Naive B cell (primary cell): ENCODE data around the gene RPH3AL. TPM values are rescaled to one million over a fixed set of nuclear protein-coding genes. Genes with fewer than 3 reads are reported as not detected.

Source experiments
- ATAC-seq, 2 donors: fragments of 150-1000 bp; cut with Tn5 transposase; 2 replicates each; pipeline ENCODE4 v1.10.0; 2021; ENCODE audit warnings: low read depth in 2 of 2, mild to moderate bottlenecking in 2 of 2, moderate library complexity in 2 of 2
- DNase-seq: peaks from one replicate; pipeline ENCODE4 v3.0.0; 2022
- H3K27ac Mint-ChIP-seq, 6 donors: one replicate each; pipeline ENCODE4 v1.8.0; 2020 to 2022; ENCODE audit warnings: mild to moderate bottlenecking in 6 of 6, mixed read lengths in 6 of 6, moderate library complexity in 5 of 6, inconsistent platforms in 2 of 6
- H3K27me3 Mint-ChIP-seq, 3 donors: one replicate each; pipeline ENCODE4 v1.8.0; 2021 to 2022; ENCODE audit warnings: mixed read lengths in 3 of 3, mild to moderate bottlenecking in 1 of 3
- H3K36me3 Mint-ChIP-seq, 2 donors: one replicate each; pipeline ENCODE4 v1.8.0; 2020 to 2022; ENCODE audit warnings: mixed read lengths in 2 of 2, inconsistent platforms in 1 of 2, mild to moderate bottlenecking in 1 of 2
- H3K4me1 Mint-ChIP-seq, 3 donors: one replicate each; pipeline ENCODE4 v1.8.0; 2020 to 2022; ENCODE audit warnings: mixed read lengths in 3 of 3, inconsistent platforms in 1 of 3, mild to moderate bottlenecking in 1 of 3, moderate library complexity in 1 of 3
- H3K4me3 Mint-ChIP-seq, 8 donors: one replicate each; pipeline ENCODE4 v1.8.0; 2020 to 2022; ENCODE audit warnings: mild to moderate bottlenecking in 8 of 8, mixed read lengths in 8 of 8, moderate library complexity in 8 of 8, inconsistent platforms in 2 of 8
- H3K9me3 Mint-ChIP-seq, 7 donors: one replicate each; pipeline ENCODE4 v1.8.0; 2020 to 2022; ENCODE audit warnings: mixed read lengths in 7 of 7, mild to moderate bottlenecking in 5 of 7, inconsistent platforms in 2 of 7, moderate library complexity in 1 of 7
- polyA plus RNA-seq, 6 donors: library from polyadenylated mRNA; unstranded; fragments of 300-500 nt; fragmentation: Illumina TruSeq; gene quantifications; one replicate each; pipeline ENCODE4 v1.2.3, GENCODE V29; 2021; ENCODE audit warnings: low read depth in 6 of 6

RPH3AL gene
- polyA plus RNA-seq, 6 donors from 2014 or later = 1.3 to 13.2 (median 2.9) TPM; not detected in 1

- Mint-ChIP-seq H3K36me3 (peaks cover 0 to 14% of the 10 kb centered on the region in 2 donors), H3K4me3 (peak overlapping the region in 6 of 8 donors; percentile 56 to 85 (median 61)), H3K4me1 (peaks cover 19 to 26% (median 24%) of the 10 kb centered on the region in 3 donors), H3K27ac (no peak overlapping the region), H3K27me3 (peaks cover 14 to 48% (median 34%) of the 10 kb centered on the region in 3 donors), H3K9me3 (peaks cover 0 to 7% (median 2%) of the 10 kb centered on the region in 7 donors)
- ATAC-seq = peak; percentile 26 to 33
- DNase-seq = peak; percentile 3
Measured at GRCh38 chr17:385178-385835, 32.7 kb upstream of the RPH3AL start.

DNA sequence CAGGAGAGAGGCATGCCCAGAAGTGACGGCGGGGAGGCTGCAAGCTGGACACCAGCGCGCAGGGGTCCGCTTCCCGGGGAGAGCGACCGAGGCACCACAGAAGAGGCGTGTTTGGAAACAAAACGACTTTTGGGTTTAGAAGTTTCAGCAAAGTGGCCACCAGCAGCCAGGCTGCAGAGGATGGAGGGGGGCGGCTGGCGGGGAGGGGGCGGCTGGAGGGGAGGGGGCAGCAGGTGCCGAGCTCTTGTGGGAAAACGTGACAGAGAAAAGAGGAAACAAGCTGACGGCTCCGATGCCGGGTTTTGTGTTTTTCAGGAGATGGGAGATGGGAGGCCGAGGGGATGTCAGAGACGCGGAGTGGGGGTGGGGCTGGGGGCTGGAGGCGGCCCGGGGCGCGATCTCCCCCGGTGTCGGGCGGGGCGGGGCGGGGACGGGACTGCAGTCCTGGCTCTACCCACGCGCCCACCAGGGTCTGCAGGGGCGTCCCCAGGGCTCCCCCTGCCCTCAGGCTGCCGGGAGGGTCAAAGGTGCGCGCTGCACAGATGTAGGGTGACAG lies 32.1 kb upstream of the RPH3AL start:
- DNase-seq (no peak), ATAC-seq (no peak)
- peaks cover 12 to 42% (median 30%) of the 10 kb centered on the region in 3 donors for H3K27me3 Mint-ChIP-seq
- peak overlapping the region in 1 of 6 donors; percentile 73 for H3K27ac Mint-ChIP-seq
- H3K36me3 Mint-ChIP-seq = peaks cover 0 to 14% of the 10 kb centered on the region in 2 donors
- peak overlapping the region; percentile 60 to 92 (median 81) for H3K4me3 Mint-ChIP-seq
- peaks cover 0 to 7% (median 2%) of the 10 kb centered on the region in 7 donors for H3K9me3 Mint-ChIP-seq
- peaks cover 19 to 26% (median 24%) of the 10 kb centered on the region in 3 donors for H3K4me1 Mint-ChIP-seq

GRCh38 chr17:383771-384621 lies 31.4 kb upstream of the RPH3AL start:
- Mint-ChIP-seq H3K4me1 (peaks cover 19 to 26% (median 24%) of the 10 kb centered on the region in 3 donors), H3K27me3 (peaks cover 12 to 39% (median 27%) of the 10 kb centered on the region in 3 donors), H3K27ac (peak overlapping the region in 3 of 6 donors; percentile 22 to 73 (median 60)), H3K4me3 (peak overlapping the region; percentile 60 to 92 (median 81)), H3K9me3 (peaks cover 0 to 7% (median 2%) of the 10 kb centered on the region in 7 donors), H3K36me3 (peaks cover 0 to 14% of the 10 kb centered on the region in 2 donors)
- DNase-seq = no peak
- ATAC-seq = no peak

GRCh38 chr17:382644-383533 lies 30.3 kb upstream of the RPH3AL start:
- ATAC-seq (no peak), DNase-seq (no peak)
- peaks cover 0 to 5% (median under 1%) of the 10 kb centered on the region in 7 donors for H3K9me3 Mint-ChIP-seq
- H3K4me3 Mint-ChIP-seq = peak overlapping the region in 7 of 8 donors; percentile 21 to 92 (median 75)
- peaks cover 19 to 26% (median 24%) of the 10 kb centered on the region in 3 donors for H3K4me1 Mint-ChIP-seq
- H3K36me3 Mint-ChIP-seq = peaks cover 0 to 14% of the 10 kb centered on the region in 2 donors
- peaks cover 9 to 29% (median 23%) of the 10 kb centered on the region in 3 donors for H3K27me3 Mint-ChIP-seq
- H3K27ac Mint-ChIP-seq = peak overlapping the region in 1 of 6 donors; percentile 82

- Mint-ChIP-seq H3K27ac (peak overlapping the region in 1 of 6 donors; percentile 63), H3K4me3 (peak overlapping the region in 3 of 8 donors; percentile 24 to 81 (median 25)), H3K9me3 (peaks cover 0 to 5% (median 2%) of the 10 kb centered on the region in 7 donors), H3K27me3 (peaks cover 7 to 27% (median 20%) of the 10 kb centered on the region in 3 donors), H3K36me3 (peaks cover 0 to 14% of the 10 kb centered on the region in 2 donors), H3K4me1 (peaks cover 19 to 22% (median 19%) of the 10 kb centered on the region in 3 donors)
- no peak for DNase-seq
- ATAC-seq = no peak
Measured at GRCh38 chr17:381941-382643, 29.5 kb upstream of the RPH3AL start.

- peak overlapping the region in 3 of 8 donors; percentile 1 to 82 (median 11) for H3K4me3 Mint-ChIP-seq
- no peak for DNase-seq
Measured at GRCh38 chr17:381516-381915, 28.9 kb upstream of the RPH3AL start.

DNA sequence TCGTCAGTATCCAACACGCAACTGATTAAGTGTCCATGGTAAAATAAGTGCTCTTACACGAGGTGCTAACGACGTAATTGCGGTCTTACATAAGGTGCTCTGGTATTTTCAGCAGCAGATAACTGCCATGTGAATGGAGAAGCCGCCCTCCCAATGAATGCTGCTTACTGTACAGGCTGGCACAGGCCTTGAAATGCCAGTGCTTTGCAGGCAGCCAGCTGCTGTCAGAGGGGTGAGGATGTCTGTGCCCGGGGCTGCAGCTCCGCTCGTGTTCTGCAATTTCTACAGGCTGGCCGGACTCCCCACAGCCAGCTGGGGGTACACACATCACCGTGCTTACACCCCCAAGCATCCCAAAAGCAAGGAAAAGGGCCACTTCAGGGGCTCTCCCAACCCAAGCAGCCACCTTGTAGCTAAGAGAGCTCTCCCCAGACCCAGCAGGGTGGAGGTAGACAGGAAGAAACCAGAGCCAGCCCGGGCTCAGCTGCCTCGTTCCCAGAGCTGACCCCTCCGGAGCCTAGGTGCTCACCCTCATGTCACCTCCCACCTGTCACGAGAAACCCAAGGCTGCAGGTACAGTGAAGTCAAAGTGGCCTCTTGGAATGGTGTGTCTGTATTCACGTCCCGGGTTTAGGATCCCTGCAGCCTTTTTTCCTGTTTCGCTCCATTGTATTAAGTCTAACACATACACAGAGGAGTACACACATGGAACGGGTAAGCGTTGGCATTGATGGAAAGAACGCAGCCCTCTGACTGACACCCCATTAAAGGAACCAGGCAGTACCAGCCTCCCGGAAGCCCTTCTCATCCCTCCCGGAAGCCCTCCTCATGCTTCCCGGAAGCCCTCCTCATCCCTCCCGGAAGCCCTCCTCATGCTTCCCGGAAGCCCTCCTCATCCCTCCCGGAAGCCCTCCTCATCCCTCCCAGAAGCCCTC lies 27.2 kb upstream of the RPH3AL start:
- H3K27me3 Mint-ChIP-seq = peaks cover 7 to 36% (median 33%) of the 10 kb centered on the region in 3 donors
- H3K4me3 Mint-ChIP-seq = no peak overlapping the region
- peak overlapping the region in 3 of 6 donors; percentile 64 to 87 (median 70) for H3K27ac Mint-ChIP-seq
- DNase-seq = no peak
- H3K36me3 Mint-ChIP-seq = peaks cover 0 to 14% of the 10 kb centered on the region in 2 donors
- H3K9me3 Mint-ChIP-seq = peaks cover 0 to 5% (median 0%) of the 10 kb centered on the region in 7 donors
- no peak for ATAC-seq
- H3K4me1 Mint-ChIP-seq = peaks cover 13 to 15% (median 14%) of the 10 kb centered on the region in 3 donors

More at GRCh38 chr17:381516-381915, 28.9 kb upstream of the RPH3AL start:
- Mint-ChIP-seq H3K36me3 (peaks cover 0 to 14% of the 10 kb centered on the region in 2 donors), H3K27ac (peak overlapping the region in 5 of 6 donors; percentile 57 to 90 (median 76)), H3K27me3 (peaks cover 2 to 26% (median 25%) of the 10 kb centered on the region in 3 donors), H3K9me3 (peaks cover 0 to 5% (median 0%) of the 10 kb centered on the region in 7 donors), H3K4me1 (peaks cover 15 to 17% (median 17%) of the 10 kb centered on the region in 3 donors)
- no peak for ATAC-seq

DNA sequence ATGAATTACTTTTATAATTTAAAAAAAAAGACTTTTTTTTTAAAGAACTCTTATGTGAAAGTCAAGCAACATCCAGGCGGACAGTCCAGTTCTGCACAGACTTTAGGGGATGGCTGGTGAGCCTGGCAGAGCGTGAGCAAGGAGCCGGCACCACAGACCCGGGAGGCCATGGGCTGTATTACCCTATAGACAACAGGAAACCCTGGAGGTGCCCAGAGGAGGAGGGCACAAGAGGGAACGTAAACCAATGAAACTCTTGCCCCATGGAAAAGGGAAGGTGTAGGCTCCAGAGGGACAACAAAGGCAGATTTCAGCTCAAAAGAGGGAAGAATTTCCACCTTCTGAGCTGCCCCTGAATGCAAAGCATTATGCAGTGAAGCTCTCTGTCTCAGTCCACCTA lies 25.5 kb upstream of the RPH3AL start:
- Mint-ChIP-seq H3K4me3 (peak overlapping the region in 1 of 8 donors; percentile 22), H3K27me3 (peaks cover 9 to 25% (median 17%) of the 10 kb centered on the region in 3 donors), H3K27ac (no peak overlapping the region), H3K4me1 (peaks cover 4 to 9% (median 6%) of the 10 kb centered on the region in 3 donors), H3K36me3 (peaks cover 0 to 6% of the 10 kb centered on the region in 2 donors), H3K9me3 (peaks cover 0 to 5% (median 0%) of the 10 kb centered on the region in 7 donors)
- DNase-seq (no peak), ATAC-seq (no peak)

- peak overlapping the region in 1 of 6 donors; percentile 92 for H3K27ac Mint-ChIP-seq
- H3K9me3 Mint-ChIP-seq = peaks cover 0 to 5% (median 0%) of the 10 kb centered on the region in 7 donors
- peaks cover 4 to 9% (median 6%) of the 10 kb centered on the region in 3 donors for H3K4me1 Mint-ChIP-seq
- peaks cover 0 to 6% of the 10 kb centered on the region in 2 donors for H3K36me3 Mint-ChIP-seq
- ATAC-seq (no peak), DNase-seq (no peak)
- H3K27me3 Mint-ChIP-seq = peaks cover 9 to 25% (median 17%) of the 10 kb centered on the region in 3 donors
- H3K4me3 Mint-ChIP-seq = no peak overlapping the region
Measured at GRCh38 chr17:376936-377863, 24.6 kb upstream of the RPH3AL start.

DNA sequence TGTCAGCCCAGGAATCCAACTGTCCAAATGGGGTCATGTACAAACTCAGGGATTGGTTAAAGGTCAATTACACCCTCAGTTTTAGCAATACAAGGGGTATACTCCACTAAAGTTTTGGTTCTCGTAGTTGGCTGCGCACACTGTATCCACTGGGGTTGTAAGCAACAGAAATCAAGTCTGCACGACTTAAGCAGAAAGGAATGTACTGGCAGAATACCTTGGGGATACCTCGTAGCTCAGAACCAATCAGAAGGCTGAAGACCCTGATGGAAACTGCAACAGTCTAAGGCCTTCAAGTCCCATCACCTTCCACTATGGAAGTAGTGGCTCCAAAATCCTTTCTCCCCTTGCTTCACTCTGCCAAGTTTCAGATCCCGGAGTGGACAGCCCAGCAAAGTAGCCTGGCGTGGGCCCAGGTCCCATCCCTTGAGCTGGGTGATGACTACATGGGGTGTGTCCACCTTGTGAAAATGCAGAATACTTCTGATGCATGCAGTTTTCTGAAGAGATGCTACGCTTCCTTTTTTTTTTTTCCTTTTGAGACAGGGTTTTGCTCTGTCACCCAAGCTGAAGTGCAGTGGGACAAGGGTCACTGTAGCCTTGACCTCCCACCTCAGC lies 21.1 kb upstream of the RPH3AL start:
- peaks cover 0 to 4% (median 0%) of the 10 kb centered on the region in 3 donors for H3K4me1 Mint-ChIP-seq
- ATAC-seq (no peak), DNase-seq (no peak)
- H3K27ac Mint-ChIP-seq = no peak overlapping the region
- peaks cover 0 to 8% (median 3%) of the 10 kb centered on the region in 7 donors for H3K9me3 Mint-ChIP-seq
- H3K36me3 Mint-ChIP-seq = peaks cover 5 to 10% of the 10 kb centered on the region in 2 donors
- peaks cover 10 to 25% (median 17%) of the 10 kb centered on the region in 3 donors for H3K27me3 Mint-ChIP-seq
- H3K4me3 Mint-ChIP-seq = no peak overlapping the region
